K562 (cell line): ENCODE measurements around the gene TIMM50. TPM values are rescaled to one million over a fixed set of nuclear protein-coding genes. Genes with fewer than 3 reads are reported as not detected.

Source experiments
- DLX4 ChIP-seq: fragments of 250-450 bp; sonication (Bioruptor Pico); IDR thresholded peaks from 2 replicates; pipeline ENCODE4 v1.6.1; 2021; ENCODE audit warnings: mild to moderate bottlenecking
- FOS ChIP-seq: IDR thresholded peaks from 3 replicates; pipeline ENCODE4 v1.6.1; 2011; ENCODE audit not compliant: insufficient read length; ENCODE audit errors: extremely low read depth
- FOXP4 ChIP-seq: sonication (generic); formaldehyde crosslinking; IDR thresholded peaks from 2 replicates; pipeline ENCODE4 v1.8.0; 2022; ENCODE audit warnings: mild to moderate bottlenecking, missing genetic modification reagents, borderline replicate concordance
- HDAC1 ChIP-seq, 2 experiments: fragments of 450-650 bp; IDR thresholded peaks; 2 replicates each; pipeline ENCODE4 v1.6.1; 2016 to 2017; ENCODE audit warnings: inconsistent platforms in 1 of 2, mild to moderate bottlenecking in 1 of 2, moderate library complexity in 1 of 2
- KDM4B ChIP-seq, 2 experiments: fragments of 450-650 bp in 1 of 2; sonication (generic) in 1 of 2; IDR thresholded peaks; 2 replicates each; pipeline ENCODE4 v1.6.1; 2016 to 2017; ENCODE audit warnings: borderline replicate concordance in 2 of 2, antibody characterized with exemption in 1 of 2, low read depth in 1 of 2, mild to moderate bottlenecking in 1 of 2
- NR2C2 ChIP-seq, 2 experiments: fragments of 200-800 bp in 1 of 2; sonication (Bioruptor generic) in 1 of 2; sonication (generic) in 1 of 2; formaldehyde crosslinking in 1 of 2; IDR thresholded peaks; 2 replicates each; pipeline versions ENCODE4 v1.6.1 to v1.8.0; 2016 to 2022; ENCODE audit warnings: mild to moderate bottlenecking in 1 of 2, missing compliant biosample characterization in 1 of 2, missing genetic modification characterization in 1 of 2, missing genetic modification reagents in 1 of 2
- RCOR1 ChIP-seq, 2 experiments: IDR thresholded peaks; 2 replicates each; pipeline ENCODE4 v1.6.1; 2012; ENCODE audit warnings: low read depth in 2 of 2, low read length in 2 of 2, borderline replicate concordance in 1 of 2, improper control_type of control experiment in 1 of 2
- REST ChIP-seq, 2 experiments: fragments of 450-650 bp; formaldehyde crosslinking in 1 of 2; IDR thresholded peaks; 2 replicates each; pipeline versions ENCODE4 v1.4.0 to v1.6.1; 2014 to 2020; ENCODE audit warnings: mild to moderate bottlenecking in 2 of 2, borderline replicate concordance in 1 of 2, low read depth in 1 of 2
- SIX5 ChIP-seq, 2 experiments: IDR thresholded peaks; 2 replicates each; pipeline ENCODE4 v1.6.1; 2011; ENCODE audit warnings: low read length in 2 of 2, borderline replicate concordance in 1 of 2, low read depth in 1 of 2, mild to moderate bottlenecking in 1 of 2, moderate library complexity in 1 of 2; ENCODE audit not compliant: insufficient read depth in 1 of 2
- SMAD4 ChIP-seq: fragments of 250-450 bp; sonication (Bioruptor Pico); conservative IDR thresholded peaks from 2 replicates; pipeline ENCODE4 v1.8.0; 2021; ENCODE audit warnings: inconsistent platforms, mild to moderate bottlenecking, moderate library complexity
- TEAD4 ChIP-seq, 2 experiments: sonication (generic) in 1 of 2; formaldehyde crosslinking in 1 of 2; IDR thresholded peaks; 2 replicates each; pipeline versions ENCODE4 v1.6.1 to v1.8.0; 2012 to 2022; ENCODE audit warnings: borderline replicate concordance in 1 of 2, inconsistent platforms in 1 of 2, low read length in 1 of 2, mild to moderate bottlenecking in 1 of 2, missing genetic modification reagents in 1 of 2
- ZBTB8A ChIP-seq: fragments of 450-650 bp; IDR thresholded peaks from 2 replicates; pipeline ENCODE4 v1.6.1; 2018; ENCODE audit warnings: mild to moderate bottlenecking, moderate library complexity; ENCODE audit not compliant: partially characterized antibody
- polyA plus RNA-seq, 8 experiments: library from polyadenylated mRNA; depleted of rRNA in 4 of 8; stranded (reverse) in 5 of 8; unstranded in 3 of 8; fragments of >200 nt; fragmentation: Nextera tagmentation in 2 of 8; fragmentation: Illumina TruSeq in 1 of 8; extraction: Ambion mirVana in 2 of 8; extraction: Trizol in 1 of 8; gene quantifications; 2 replicates each; pipeline versions ENCODE4 v1.2.1 to v1.2.3, GENCODE V29; 2011 to 2014; ENCODE audit warnings: inconsistent platforms in 1 of 8, missing spikeins in 1 of 8
- total RNA-seq, 7 experiments: library from RNA; depleted of rRNA in 6 of 7; stranded (reverse); fragments of >200 nt in 6 of 7; fragmentation: Illumina TruSeq in 2 of 7; extraction: Trizol in 2 of 7; gene quantifications; 2 replicates each; pipeline versions ENCODE4 v1.2.1 to v1.2.3, GENCODE V29; 2011 to 2021; ENCODE audit warnings: low replicate concordance in 1 of 7

The TIMM50 gene
- total and polyA plus RNA-seq, 9 of the 15 experiments (the other 6 are each of a cell fraction or from before 2014, with no cell fraction given): 28.3 to 221 (median 170) TPM

- TF ChIP-seq REST (IDR thresholded peaks at IDR 0.05; ENCODE audit: borderline replicate concordance): no peak
- TF ChIP-seq REST (CRISPR knock-in tag; IDR thresholded peaks at IDR 0.05; ENCODE audit: low read depth): no peak
- 0 out of 2 replicates have a peak, but pooled peaks have one; percentile 6 for TF ChIP-seq TEAD4 (IDR thresholded peaks at IDR 0.05; ENCODE audit: low read length)
- no peak for TF ChIP-seq TEAD4 (CRISPR knock-in tag; IDR thresholded peaks at IDR 0.05; ENCODE audit: borderline replicate concordance)
- TF ChIP-seq RCOR1 (IDR thresholded peaks at IDR 0.05; ENCODE audit: borderline replicate concordance in 1 of 2, low read depth in 2 of 2, low read length in 2 of 2): peak; percentile 54 to 88; a peak in 3 of 4 replicates
- 0 out of 4 replicates have a peak, but pooled peaks of 1 of the 2 experiments have one; percentile 77 for TF ChIP-seq KDM4B (IDR thresholded peaks at IDR 0.05; ENCODE audit: borderline replicate concordance in 2 of 2, low read depth in 1 of 2)
- TF ChIP-seq NR2C2 (CRISPR knock-in tag; IDR thresholded peaks at IDR 0.05): peak; percentile 80
- TF ChIP-seq NR2C2 (tag; IDR thresholded peaks at IDR 0.05): peak; percentile 85
- 0 out of 2 replicates have a peak, but pooled peaks have one; percentile 13 for TF ChIP-seq SMAD4
- TF ChIP-seq FOS: no peak
- peak; percentile 77; the same call in 1 of the 2 replicates for TF ChIP-seq FOXP4 (CRISPR knock-in tag)
- TF ChIP-seq ZBTB8A: no peak
- TF ChIP-seq HDAC1 (IDR thresholded peaks at IDR 0.05): peak in 1 of 2 experiments; percentile 92; a peak in 2 of 4 replicates
- TF ChIP-seq SIX5 (IDR thresholded peaks at IDR 0.05; ENCODE audit: borderline replicate concordance in 1 of 2, insufficient read depth in 1 of 2, low read depth in 1 of 2, low read length in 2 of 2): 0 out of 4 replicates have a peak, but pooled peaks of 1 of the 2 experiments have one; percentile 16
- TF ChIP-seq DLX4 (CRISPR knock-in tag): no peak
These were observed at the start of gene TIMM50 (continued) for GRCh38 chr19:39480337-39481228.
